Measurements from ENCODE around the gene SLC35B1. TPM values are rescaled to one million over a fixed set of nuclear protein-coding genes. Genes with fewer than 3 reads are reported as not detected.

The SLC35B1 gene
- polyA plus RNA-seq, 1 of the 3 experiments (the other 2 are of a cell fraction) = 89.8 TPM

DNA sequence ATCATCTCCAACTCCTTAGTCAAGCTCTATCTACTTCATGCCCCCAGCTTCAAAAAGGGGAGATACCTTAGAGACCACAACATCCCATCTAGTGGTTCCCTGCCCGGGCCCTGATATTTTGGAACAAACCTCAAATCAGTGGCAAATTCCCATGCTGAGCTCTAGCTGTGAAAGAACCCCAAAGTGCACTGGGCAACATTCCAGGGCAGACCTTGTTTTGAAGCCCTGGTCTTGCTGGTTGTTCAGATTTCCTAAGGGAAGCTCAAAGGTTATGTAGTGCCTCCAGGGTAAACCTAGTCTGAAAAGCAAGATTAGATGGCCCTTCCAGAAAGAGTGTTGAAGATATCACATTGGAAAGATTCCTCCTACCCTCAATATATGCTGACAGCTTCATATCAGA is 39.9 kb upstream of the SLC35B1 start:
- POLR2A ChIA-PET = no interaction called here
- Histone ChIP-seq H3K27ac (ENCODE audit: low read depth in 2 of 2, low read length in 1 of 2) (no peak overlapping the region), H3K79me2 (ENCODE audit: insufficient read depth) (no peaks in the 10 kb centered on the region), H3K9me3 (no peaks in the 10 kb centered on the region), H3K27me3 (ENCODE audit: insufficient read depth) (no peaks in the 10 kb centered on the region), H3K4me1 (ENCODE audit: control insufficient read depth in 1 of 2, insufficient read depth in 2 of 2, low read depth in 1 of 2, low read length in 1 of 2) (no peaks in the 10 kb centered on the region), H3K9ac (no peak overlapping the region), H2AFZ (ENCODE audit: low read depth) (no peak overlapping the region), H3F3A (replicated peaks; ENCODE audit: insufficient read depth) (no peaks in the 10 kb centered on the region), H3K9me2 (no peaks in the 10 kb centered on the region), H3K4me2 (no peak overlapping the region), H3K36me3 (replicated peaks in 1 of 2; ENCODE audit: control insufficient read depth in 1 of 2, insufficient read depth in 2 of 2, low read length in 1 of 2) (no peaks in the 10 kb centered on the region), H3K4me3 (ENCODE audit: low read depth in 2 of 2, low read length in 1 of 2) (no peak overlapping the region), H4K20me1 (ENCODE audit: insufficient read depth) (no peaks in the 10 kb centered on the region)
- DNase-seq = no peak
- TF ChIP-seq, protein P1, sequence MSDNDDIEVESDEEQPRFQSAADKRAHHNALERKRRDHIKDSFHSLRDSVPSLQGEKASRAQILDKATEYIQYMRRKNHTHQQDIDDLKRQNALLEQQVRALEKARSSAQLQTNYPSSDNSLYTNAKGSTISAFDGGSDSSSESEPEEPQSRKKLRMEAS (IDR thresholded peaks at IDR 0.05; ENCODE audit: low read depth) = no peak
- TF ChIP-seq RCOR1 (IDR thresholded peaks at IDR 0.05; ENCODE audit: low read length) = no peak
- no peak for TF ChIP-seq RAD21 (IDR thresholded peaks at IDR 0.05; ENCODE audit: low read length)
- no peak for TF ChIP-seq SMC3 (IDR thresholded peaks at IDR 0.05; ENCODE audit: low read depth, low read length)
- TF ChIP-seq TCF12 (IDR thresholded peaks at IDR 0.05) = no peak
- TF ChIP-seq YY1 (IDR thresholded peaks at IDR 0.05; ENCODE audit: low read depth) = no peak
- no peak for TF ChIP-seq FOXM1 (IDR thresholded peaks at IDR 0.05; ENCODE audit: low read depth)
- TF ChIP-seq USF2 (IDR thresholded peaks at IDR 0.05; ENCODE audit: borderline replicate concordance, low read depth, low read length) = no peak
- 53% methylated on average over 1 of the region's 1 CpG for WGBS (ENCODE audit: low lambda C conversion rate)
- CTCF ChIA-PET = interaction anchor here (0.6 to 2.2 kb wide), 5 partner anchors 15 to 251 kb away, joined by 3 to 10 read pairs (median 5); partner anchors contain the start of gene SLC35B1

DNA sequence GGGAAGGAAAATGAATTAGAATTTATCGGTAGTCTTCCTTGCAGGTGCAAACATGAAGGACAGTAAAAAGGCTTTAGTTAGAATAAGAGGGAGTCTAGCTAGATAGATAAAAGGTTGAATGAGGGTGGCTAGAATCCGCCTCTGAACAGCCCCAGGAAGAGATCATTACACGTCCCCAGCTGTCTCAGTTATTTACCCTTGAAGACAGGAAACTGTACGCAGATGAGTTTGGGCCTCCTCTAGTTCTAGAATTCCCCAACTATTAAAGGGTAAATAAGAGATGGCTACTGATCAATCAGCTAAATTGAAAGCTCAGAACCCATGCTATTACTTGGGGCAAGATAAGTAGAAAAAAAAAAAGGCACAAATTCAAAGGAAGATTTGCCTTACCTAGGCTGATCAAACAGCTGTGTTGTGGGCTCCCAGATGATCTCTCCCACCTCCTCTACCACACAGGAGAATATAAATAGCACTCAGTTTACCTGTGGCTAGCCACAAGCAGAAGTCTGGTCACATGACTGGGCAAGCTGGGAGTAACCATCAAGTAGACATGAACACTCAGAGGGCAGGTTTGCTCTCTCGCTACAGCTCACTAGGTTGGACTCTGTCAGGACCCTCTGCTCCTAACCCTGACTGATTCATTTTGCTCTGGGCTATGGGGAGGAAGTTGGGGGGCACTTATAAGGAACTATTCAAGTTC is 39.2 kb upstream of the SLC35B1 start:
- no peaks in the 10 kb centered on the region for H3K9me3 ChIP-seq
- H3K79me2 ChIP-seq (ENCODE audit: insufficient read depth) = no peaks in the 10 kb centered on the region
- ChIA-PET CTCF (interaction anchor here (0.7 to 2.2 kb wide), 7 partner anchors 15 to 251 kb away, joined by 3 to 10 read pairs (median 5); partner anchors contain the start of gene SLC35B1), POLR2A (no interaction called here)
- no peak for DNase-seq
- 89% methylated on average over 5 of the region's 5 CpGs for WGBS (ENCODE audit: low lambda C conversion rate)
- H3F3A ChIP-seq (replicated peaks; ENCODE audit: insufficient read depth) = no peaks in the 10 kb centered on the region
- H4K20me1 ChIP-seq (ENCODE audit: insufficient read depth) = no peaks in the 10 kb centered on the region
- H3K36me3 ChIP-seq (replicated peaks in 1 of 2; ENCODE audit: control insufficient read depth in 1 of 2, insufficient read depth in 2 of 2, low read length in 1 of 2) = no peaks in the 10 kb centered on the region
- TF ChIP-seq CTCF (IDR thresholded peaks at IDR 0.05) (no peak), FOXJ3 (CRISPR knock-in tag; IDR thresholded peaks at IDR 0.05) (no peak), NFIC (IDR thresholded peaks at IDR 0.05; ENCODE audit: borderline replicate concordance) (no peak)
- no peak overlapping the region for H3K4me2 ChIP-seq
- no peak overlapping the region for H3K4me3 ChIP-seq (ENCODE audit: low read depth in 2 of 2, low read length in 1 of 2)
- peaks cover 0 to 4% of the 10 kb centered on the region in 2 experiments; a peak in 1 of 4 replicates for H3K4me1 ChIP-seq (ENCODE audit: control insufficient read depth in 1 of 2, insufficient read depth in 2 of 2, low read depth in 1 of 2, low read length in 1 of 2)
- no peaks in the 10 kb centered on the region for H3K27me3 ChIP-seq (ENCODE audit: insufficient read depth)
- H3K9ac ChIP-seq = no peak overlapping the region
- no peak overlapping the region for H3K27ac ChIP-seq (ENCODE audit: low read depth in 2 of 2, low read length in 1 of 2)
- no peaks in the 10 kb centered on the region for H3K9me2 ChIP-seq
- no peak overlapping the region for H2AFZ ChIP-seq (ENCODE audit: low read depth)
